ENCODE data around the gene MISP3. TPM values are rescaled to one million over a fixed set of nuclear protein-coding genes. Genes with fewer than 3 reads are reported as not detected.

The MISP3 gene
- total and polyA plus RNA-seq, 2 of the 8 experiments (the other 6 are each of a cell fraction or from before 2014, with no cell fraction given), result 0.74 to 1.4 TPM

DNA sequence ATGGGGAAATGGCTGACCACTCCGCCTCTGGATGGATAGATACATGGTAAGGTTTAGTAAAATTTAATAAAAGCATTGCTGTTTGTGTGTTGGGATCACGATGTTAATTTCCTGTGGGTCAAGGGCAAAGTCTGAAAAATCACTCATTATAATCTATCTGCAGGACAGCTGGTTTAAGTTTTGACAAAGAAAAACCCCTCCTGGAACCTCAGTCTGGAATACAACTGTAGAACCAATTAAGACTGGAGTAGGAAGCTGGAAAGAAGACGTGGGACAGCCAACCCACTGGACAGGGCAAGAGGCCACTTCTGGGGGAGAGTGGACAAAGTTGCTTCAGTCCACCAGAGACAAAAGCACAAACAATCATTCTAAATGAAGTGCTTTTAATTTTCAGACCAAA, 46.6 kb downstream of the MISP3 start (continued):
- TF ChIP-seq HDAC6 (IDR thresholded peaks at IDR 0.05; ENCODE audit: low read depth, low read length), result no peak
- TF ChIP-seq FOSL1 (IDR thresholded peaks at IDR 0.05; ENCODE audit: insufficient read depth, low read depth, low read length), result no peak
- TF ChIP-seq, protein P1, sequence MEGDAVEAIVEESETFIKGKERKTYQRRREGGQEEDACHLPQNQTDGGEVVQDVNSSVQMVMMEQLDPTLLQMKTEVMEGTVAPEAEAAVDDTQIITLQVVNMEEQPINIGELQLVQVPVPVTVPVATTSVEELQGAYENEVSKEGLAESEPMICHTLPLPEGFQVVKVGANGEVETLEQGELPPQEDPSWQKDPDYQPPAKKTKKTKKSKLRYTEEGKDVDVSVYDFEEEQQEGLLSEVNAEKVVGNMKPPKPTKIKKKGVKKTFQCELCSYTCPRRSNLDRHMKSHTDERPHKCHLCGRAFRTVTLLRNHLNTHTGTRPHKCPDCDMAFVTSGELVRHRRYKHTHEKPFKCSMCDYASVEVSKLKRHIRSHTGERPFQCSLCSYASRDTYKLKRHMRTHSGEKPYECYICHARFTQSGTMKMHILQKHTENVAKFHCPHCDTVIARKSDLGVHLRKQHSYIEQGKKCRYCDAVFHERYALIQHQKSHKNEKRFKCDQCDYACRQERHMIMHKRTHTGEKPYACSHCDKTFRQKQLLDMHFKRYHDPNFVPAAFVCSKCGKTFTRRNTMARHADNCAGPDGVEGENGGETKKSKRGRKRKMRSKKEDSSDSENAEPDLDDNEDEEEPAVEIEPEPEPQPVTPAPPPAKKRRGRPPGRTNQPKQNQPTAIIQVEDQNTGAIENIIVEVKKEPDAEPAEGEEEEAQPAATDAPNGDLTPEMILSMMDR (IDR thresholded peaks at IDR 0.05; ENCODE audit: control extremely low read depth in 1 of 3, insufficient read depth in 1 of 3, low read depth in 1 of 3, low read length in 3 of 3), result no peak
- TF ChIP-seq, protein P2, sequence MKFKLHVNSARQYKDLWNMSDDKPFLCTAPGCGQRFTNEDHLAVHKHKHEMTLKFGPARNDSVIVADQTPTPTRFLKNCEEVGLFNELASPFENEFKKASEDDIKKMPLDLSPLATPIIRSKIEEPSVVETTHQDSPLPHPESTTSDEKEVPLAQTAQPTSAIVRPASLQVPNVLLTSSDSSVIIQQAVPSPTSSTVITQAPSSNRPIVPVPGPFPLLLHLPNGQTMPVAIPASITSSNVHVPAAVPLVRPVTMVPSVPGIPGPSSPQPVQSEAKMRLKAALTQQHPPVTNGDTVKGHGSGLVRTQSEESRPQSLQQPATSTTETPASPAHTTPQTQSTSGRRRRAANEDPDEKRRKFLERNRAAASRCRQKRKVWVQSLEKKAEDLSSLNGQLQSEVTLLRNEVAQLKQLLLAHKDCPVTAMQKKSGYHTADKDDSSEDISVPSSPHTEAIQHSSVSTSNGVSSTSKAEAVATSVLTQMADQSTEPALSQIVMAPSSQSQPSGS (IDR thresholded peaks at IDR 0.05; ENCODE audit: low read length), result no peak
- TF ChIP-seq KDM4A (IDR thresholded peaks at IDR 0.05; ENCODE audit: low read depth, low read length, severe bottlenecking), result no peak
- TF ChIP-seq CHD2 (IDR thresholded peaks at IDR 0.05; ENCODE audit: low read length), result no peak
